Stimulated activated CD8-positive, alpha-beta memory T cell treated with anti-CD3 and anti-CD28 coated beads, Interleukin-12 subunit alpha, Interleukin-12 subunit beta, amount 100 ng/mL, for 24 hours (primary cell): ENCODE measurements around the gene SCO1.
"Not testable (repeated sequence)": the region's sequence is repeated elsewhere in the genome, so short reads cannot be mapped to it uniquely, and the experiment has no call there.

Experiments
- DNase-seq: peaks from one replicate; pipeline ENCODE4 v3.0.0-alpha.2; 2020; ENCODE audit errors: extremely low read depth

SCO1 gene

GRCh38 chr17:10725262-10725661, 27.9 kb upstream of the SCO1 start:
- DNase-seq: no peak

GRCh38 chr17:10724546-10725195, 27.3 kb upstream of the SCO1 start:
- no peak for DNase-seq

GRCh38 chr17:10718547-10718946, 21.2 kb upstream of the SCO1 start:
- no peak for DNase-seq

GRCh38 chr17:10716218-10716617, 18.9 kb upstream of the SCO1 start:
- no peak for DNase-seq

GRCh38 chr17:10713318-10713717, 16.0 kb upstream of the SCO1 start:
- no peak for DNase-seq

GRCh38 chr17:10705727-10706126, 8.4 kb upstream of the SCO1 start:
- DNase-seq: no peak

GRCh38 chr17:10702574-10702973, 5.2 kb upstream of the SCO1 start:
- DNase-seq: no peak

- DNase-seq: no peak
Measured at GRCh38 chr17:10699856-10700255, 2.5 kb upstream of the SCO1 start.

- no peak for DNase-seq
Measured at GRCh38 chr17:10698096-10698818, 924 bp upstream of the SCO1 start.

GRCh38 chr17:10695875-10696407, 1.4 kb downstream of the SCO1 start:
- DNase-seq: not testable (repeated sequence)

- no peak for DNase-seq
Measured at GRCh38 chr17:10687499-10687898, 9.8 kb downstream of the SCO1 start.

GRCh38 chr17:10683853-10684252, 13.5 kb downstream of the SCO1 start:
- no peak for DNase-seq

- no peak for DNase-seq
Measured at GRCh38 chr17:10681866-10682446, 15.4 kb downstream of the SCO1 start.

- no peak for DNase-seq
Measured at GRCh38 chr17:10674704-10675103, 22.6 kb downstream of the SCO1 start.

GRCh38 chr17:10673312-10673711, 24.0 kb downstream of the SCO1 start:
- DNase-seq: no peak

- no peak for DNase-seq
Measured at GRCh38 chr17:10668775-10669174, 28.6 kb downstream of the SCO1 start.

GRCh38 chr17:10666906-10667305, 30.4 kb downstream of the SCO1 start:
- DNase-seq: no peak

GRCh38 chr17:10664571-10664970, 32.8 kb downstream of the SCO1 start:
- DNase-seq: no peak

- DNase-seq: no peak
Measured at GRCh38 chr17:10663231-10663630, 34.1 kb downstream of the SCO1 start.

- no peak for DNase-seq
Measured at GRCh38 chr17:10661437-10661836, 35.9 kb downstream of the SCO1 start.

GRCh38 chr17:10657879-10658278, 39.5 kb downstream of the SCO1 start:
- DNase-seq: no peak

GRCh38 chr17:10657148-10657547, 40.2 kb downstream of the SCO1 start, which contains the start of gene MYH3:
Gene MYH3 (minus strand): TSS chr17:10657309. CDS start chr17:10655064, 2,245 bp downstream.
- DNase-seq: no peak

GRCh38 chr17:10653987-10654386, 43.3 kb downstream of the SCO1 start:
- no peak for DNase-seq
